Measurements from ENCODE around the gene FRA10AC1.

FRA10AC1 gene

GRCh38 chr10:93629647-93630305 lies 72.6 kb downstream of the FRA10AC1 start:
- no peak for DNase-seq (ENCODE audit: low read depth)
- in situ Hi-C loops (cut with HindIII; ENCODE audit: low sequenced_read_pairs): loop anchor here (5.0 kb wide), 2 partner anchors 33 to 57 kb away; no protein-coding TSS in a partner anchor
- no peak overlapping the region for H3K4me3 ChIP-seq (ENCODE audit: low read depth, low read length)
- no peak for TF ChIP-seq CTCF (IDR thresholded peaks at IDR 0.05; ENCODE audit: low read depth, low read length, missing control alignments)

GRCh38 chr10:93628858-93629257 lies 73.5 kb downstream of the FRA10AC1 start:
- no peak overlapping the region for H3K4me3 ChIP-seq (ENCODE audit: low read depth, low read length)
- no peak for TF ChIP-seq CTCF (IDR thresholded peaks at IDR 0.05; ENCODE audit: low read depth, low read length, missing control alignments)
- DNase-seq (ENCODE audit: low read depth): no peak
- in situ Hi-C loops (cut with HindIII; ENCODE audit: low sequenced_read_pairs): loop anchor here (5.0 kb wide), 1 partner anchor 33 kb away; no protein-coding TSS in a partner anchor

DNA sequence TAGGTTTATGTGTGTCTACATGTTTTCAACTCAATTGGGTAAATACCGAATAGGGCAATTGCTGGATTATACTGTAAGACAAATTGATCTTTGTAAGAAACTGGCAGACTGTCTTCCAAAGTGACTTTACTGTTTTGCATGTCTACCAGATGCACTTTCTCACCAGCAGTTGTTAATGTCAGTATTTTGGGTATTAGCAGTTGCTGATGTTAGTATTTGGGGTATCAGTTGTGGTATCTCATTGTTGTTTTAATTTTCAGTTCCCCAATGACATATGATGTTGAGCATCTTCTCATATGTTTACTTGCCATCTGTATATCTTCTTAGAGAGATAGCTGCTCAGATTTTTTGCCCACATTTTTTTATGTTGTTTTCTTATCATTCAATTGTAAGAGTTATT lies 79.5 kb downstream of the FRA10AC1 start:
- no peak overlapping the region for H3K4me3 ChIP-seq (ENCODE audit: low read depth, low read length)
- no peak for TF ChIP-seq CTCF (IDR thresholded peaks at IDR 0.05; ENCODE audit: low read depth, low read length, missing control alignments)
- in situ Hi-C loops (cut with HindIII; ENCODE audit: low sequenced_read_pairs): no loop called here
- no peak for DNase-seq (ENCODE audit: low read depth)

- no peak for DNase-seq (ENCODE audit: low read depth)
- in situ Hi-C loops (cut with HindIII; ENCODE audit: low sequenced_read_pairs): no loop called here
Observed at GRCh38 chr10:93620925-93621324, 81.5 kb downstream of the FRA10AC1 start.

More at GRCh38 chr10:93620925-93621324, 81.5 kb downstream of the FRA10AC1 start:
- TF ChIP-seq CTCF (IDR thresholded peaks at IDR 0.05; ENCODE audit: low read depth, low read length, missing control alignments): no peak
- H3K4me3 ChIP-seq (ENCODE audit: low read depth, low read length): no peak overlapping the region

Data from astrocyte of the cerebellum (primary cell).